Calu3 (cell line): ENCODE data around the gene BBX. TPM values are rescaled to one million over a fixed set of nuclear protein-coding genes. Genes with fewer than 3 reads are reported as not detected.

Experiments
- Bru-seq: library from RNA; stranded (reverse); fragments of 400-500 nt; gene quantifications from one replicate; lab custom pipeline; 2021; lab: Mats Ljungman, UMichigan
- BruChase-seq, 2 experiments: library from RNA; stranded (reverse); fragments of 400-500 nt; gene quantifications; one replicate each; lab custom pipeline; 2021; lab: Mats Ljungman, UMichigan
- BruUV-seq: library from RNA; stranded (reverse); fragments of 400-500 nt; replicated peaks from 2 replicates; lab custom pipeline; 2021; lab: Mats Ljungman, UMichigan
- CTCF ChIA-PET: fragments of 300-600 bp; sonication (Branson Sonifier 250); formaldehyde crosslinking; loops from one replicate; lab custom pipeline; 2022; ENCODE audit warnings: antibody characterized with exemption; lab: Charles Lee
- DNase-seq: peaks from one replicate; pipeline ENCODE4 v3.0.0; 2022
- H3K27ac Mint-ChIP-seq: one replicate; pipeline ENCODE4 v1.8.0; 2022; ENCODE audit warnings: mixed read lengths; ENCODE audit not compliant: unreplicated experiment
- H3K27me3 Mint-ChIP-seq: one replicate; pipeline ENCODE4 v1.8.0; 2022; ENCODE audit warnings: mixed read lengths; ENCODE audit not compliant: unreplicated experiment
- H3K36me3 Mint-ChIP-seq: one replicate; pipeline ENCODE4 v1.8.0; 2022; ENCODE audit warnings: mild to moderate bottlenecking, moderate library complexity, mixed read lengths; ENCODE audit not compliant: insufficient read depth, unreplicated experiment
- H3K4me1 Mint-ChIP-seq: one replicate; pipeline ENCODE4 v1.8.0; 2022; ENCODE audit warnings: mild to moderate bottlenecking, low read depth, mixed read lengths; ENCODE audit not compliant: unreplicated experiment
- H3K4me3 Mint-ChIP-seq: one replicate; pipeline ENCODE4 v1.8.0; 2022; ENCODE audit warnings: mild to moderate bottlenecking, low read depth, moderate library complexity, mixed read lengths; ENCODE audit not compliant: unreplicated experiment
- H3K9me3 Mint-ChIP-seq: one replicate; pipeline ENCODE4 v1.8.0; 2022; ENCODE audit warnings: low read depth, mixed read lengths; ENCODE audit not compliant: unreplicated experiment
- intact Hi-C: fragments of 100-400 bp; cut with micrococcal nuclease; formaldehyde crosslinking; loops from one replicate; pipeline ENCODE4 v1.10.0; 2022; ENCODE audit not compliant: unreplicated experiment
- long read RNA-seq: library from polyadenylated mRNA; stranded (forward); transcript quantifications from one replicate; pipeline ENCODE4 v2.0.0, GENCODE V29; 2022
- total RNA-seq: library from RNA; stranded (reverse); gene quantifications from 2 replicates; pipeline ENCODE4 v1.2.3, GENCODE V29; 2022
- TF ChIP-seq, protein P1 (sequence below): fragments of 200-600 bp; IDR thresholded peaks from one replicate; pipeline ENCODE4 v1.8.0; 2022; ENCODE audit warnings: antibody characterized with exemption; ENCODE audit not compliant: unreplicated experiment

The BBX gene
- total RNA-seq (66.9 and 72.2 TPM in 2 replicates), Bru-seq, nascent RNA (percentile 85 among the genes with signal in this experiment), BruChase-seq, experiment 1, labeled RNA remaining after a 6-hour chase (percentile 79 among the genes with signal in this experiment), BruChase-seq, experiment 2, labeled RNA remaining after a 2-hour chase (percentile 72 among the genes with signal in this experiment)
- long read RNA-seq, full-length matches to known transcripts, result 1 of 17 reads
- long read RNA-seq, partial matches to known transcripts, result 6 of 17 reads
- long read RNA-seq, other reads (novel, unspliced or antisense), result 10 of 17 reads

GRCh38 chr3:107522510-107523288, at the start of gene BBX:
BBX (plus strand) TSS chr3:107522962; CDS start chr3:107710461, 187,499 bp downstream.
- CTCF ChIA-PET, result no interaction called here

DNA sequence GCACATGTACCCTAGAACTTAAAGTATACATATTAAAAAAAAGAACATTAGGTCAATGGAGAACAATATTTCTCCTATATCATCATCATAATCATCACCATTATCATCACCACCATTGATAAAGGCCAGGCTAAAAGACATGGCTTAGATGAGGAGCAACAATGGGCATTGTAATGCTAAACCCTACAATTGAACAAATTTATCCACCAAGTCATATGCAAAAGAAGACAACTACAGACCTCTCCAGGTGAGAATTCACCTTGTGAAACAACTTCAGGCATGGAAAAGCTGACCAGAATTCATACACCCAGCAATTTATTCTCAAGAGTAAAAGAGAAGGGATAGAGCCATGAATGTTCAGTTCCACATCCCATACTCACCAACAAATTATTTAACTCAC, 46.3 kb upstream of the BBX start:
- intact Hi-C loops, result no loop called here
- DNase-seq, result no peak
- Mint-ChIP-seq H3K36me3 (no peaks in the 10 kb centered on the region), H3K27me3 (no peaks in the 10 kb centered on the region), H3K9me3 (peaks cover 7% of the 10 kb centered on the region), H3K4me1 (no peaks in the 10 kb centered on the region), H3K4me3 (no peak overlapping the region), H3K27ac (no peak overlapping the region)
- TF ChIP-seq, protein P1, sequence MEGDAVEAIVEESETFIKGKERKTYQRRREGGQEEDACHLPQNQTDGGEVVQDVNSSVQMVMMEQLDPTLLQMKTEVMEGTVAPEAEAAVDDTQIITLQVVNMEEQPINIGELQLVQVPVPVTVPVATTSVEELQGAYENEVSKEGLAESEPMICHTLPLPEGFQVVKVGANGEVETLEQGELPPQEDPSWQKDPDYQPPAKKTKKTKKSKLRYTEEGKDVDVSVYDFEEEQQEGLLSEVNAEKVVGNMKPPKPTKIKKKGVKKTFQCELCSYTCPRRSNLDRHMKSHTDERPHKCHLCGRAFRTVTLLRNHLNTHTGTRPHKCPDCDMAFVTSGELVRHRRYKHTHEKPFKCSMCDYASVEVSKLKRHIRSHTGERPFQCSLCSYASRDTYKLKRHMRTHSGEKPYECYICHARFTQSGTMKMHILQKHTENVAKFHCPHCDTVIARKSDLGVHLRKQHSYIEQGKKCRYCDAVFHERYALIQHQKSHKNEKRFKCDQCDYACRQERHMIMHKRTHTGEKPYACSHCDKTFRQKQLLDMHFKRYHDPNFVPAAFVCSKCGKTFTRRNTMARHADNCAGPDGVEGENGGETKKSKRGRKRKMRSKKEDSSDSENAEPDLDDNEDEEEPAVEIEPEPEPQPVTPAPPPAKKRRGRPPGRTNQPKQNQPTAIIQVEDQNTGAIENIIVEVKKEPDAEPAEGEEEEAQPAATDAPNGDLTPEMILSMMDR, result no peak
- CTCF ChIA-PET, result no interaction called here
- BruUV-seq, result no TSS peak

More at GRCh38 chr3:107522510-107523288, at the start of gene BBX:
- peak; percentile 90 for DNase-seq
- H3K36me3 Mint-ChIP-seq, result peaks cover 41% of the 10 kb centered on the region
- TF ChIP-seq, protein P1, result no peak
- peak within 1 kb of the TSS; percentile 94 for H3K27ac Mint-ChIP-seq
- H3K4me1 Mint-ChIP-seq, result no peaks in the 10 kb centered on the region
- BruUV-seq, result no TSS peak
- peak within 1 kb of the TSS; percentile 98 for H3K4me3 Mint-ChIP-seq
- H3K27me3 Mint-ChIP-seq, result no peaks in the 10 kb centered on the region
- intact Hi-C loops, result loop anchor here (5.0 to 10.0 kb wide), 3 partner anchors 100 to 285 kb away; no protein-coding TSS in a partner anchor
- no peaks in the 10 kb centered on the region for H3K9me3 Mint-ChIP-seq

DNA sequence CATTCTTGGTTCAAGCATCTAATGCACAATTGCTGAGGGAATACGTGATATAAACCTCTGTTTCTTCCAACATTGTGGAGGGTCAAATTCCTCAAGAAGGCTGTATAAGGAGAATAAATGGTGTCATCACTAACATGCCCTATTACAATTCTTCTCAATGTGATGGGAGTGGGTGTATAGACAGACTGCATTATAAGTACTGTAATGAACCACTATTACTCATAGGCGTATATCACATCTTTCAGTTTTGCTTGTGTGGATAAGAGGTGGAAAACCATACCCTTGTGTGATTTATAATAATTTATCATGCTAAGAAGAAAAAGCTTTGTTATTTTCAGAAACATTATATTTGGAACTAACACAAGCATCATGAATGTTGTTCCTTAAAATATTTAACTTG, 35.3 kb upstream of the BBX start:
- DNase-seq, result no peak
- Mint-ChIP-seq H3K4me3 (no peak overlapping the region), H3K27ac (no peak overlapping the region), H3K9me3 (no peaks in the 10 kb centered on the region), H3K36me3 (no peaks in the 10 kb centered on the region), H3K4me1 (no peaks in the 10 kb centered on the region), H3K27me3 (no peaks in the 10 kb centered on the region)
- TF ChIP-seq, protein P1, result no peak
- intact Hi-C loops, result no loop called here
- BruUV-seq, result no TSS peak
- CTCF ChIA-PET, result no interaction called here

- H3K27me3 Mint-ChIP-seq, result no peaks in the 10 kb centered on the region
- H3K4me3 Mint-ChIP-seq, result no peak overlapping the region
- BruUV-seq, result no TSS peak
- CTCF ChIA-PET, result no interaction called here
- intact Hi-C loops, result no loop called here
- H3K9me3 Mint-ChIP-seq, result no peaks in the 10 kb centered on the region
- H3K36me3 Mint-ChIP-seq, result no peaks in the 10 kb centered on the region
- no peaks in the 10 kb centered on the region for H3K4me1 Mint-ChIP-seq
- H3K27ac Mint-ChIP-seq, result no peak overlapping the region
- TF ChIP-seq, protein P1, result no peak
- no peak for DNase-seq
Observed at GRCh38 chr3:107488942-107489341, 33.8 kb upstream of the BBX start.
